Stimulated activated naive CD8-positive, alpha-beta T cell treated with anti-CD3 and anti-CD28 coated beads, Interleukin-15, Interleukin-2, amounts not matched to agents 100 ng/mL and 50 ng/mL, for 24 hours (primary cell): ENCODE results near the gene GPI.
A peak's percentile ranks its signal among the peaks of the same experiment; 100 is the strongest.
"Not testable (repeated sequence)": the region's sequence is repeated elsewhere in the genome, so short reads cannot be mapped to it uniquely, and the experiment has no call there.

ENCODE experiments used
- H3K27ac Mint-ChIP-seq: one replicate; pipeline ENCODE4 v1.8.0; 2021; ENCODE audit warnings: mild to moderate bottlenecking, mixed read lengths
- H3K27me3 Mint-ChIP-seq: one replicate; pipeline ENCODE4 v1.8.0; 2021; ENCODE audit warnings: mixed read lengths
- H3K36me3 Mint-ChIP-seq: one replicate; pipeline ENCODE4 v1.8.0; 2021; ENCODE audit warnings: low read depth, mixed read lengths
- H3K4me1 Mint-ChIP-seq: one replicate; pipeline ENCODE4 v1.8.0; 2021; ENCODE audit warnings: low read depth, mixed read lengths
- H3K4me3 Mint-ChIP-seq: one replicate; pipeline ENCODE4 v1.8.0; 2021; ENCODE audit warnings: mild to moderate bottlenecking, mixed read lengths
- H3K9me3 Mint-ChIP-seq: one replicate; pipeline ENCODE4 v1.8.0; 2021; ENCODE audit warnings: mixed read lengths

Gene GPI

DNA sequence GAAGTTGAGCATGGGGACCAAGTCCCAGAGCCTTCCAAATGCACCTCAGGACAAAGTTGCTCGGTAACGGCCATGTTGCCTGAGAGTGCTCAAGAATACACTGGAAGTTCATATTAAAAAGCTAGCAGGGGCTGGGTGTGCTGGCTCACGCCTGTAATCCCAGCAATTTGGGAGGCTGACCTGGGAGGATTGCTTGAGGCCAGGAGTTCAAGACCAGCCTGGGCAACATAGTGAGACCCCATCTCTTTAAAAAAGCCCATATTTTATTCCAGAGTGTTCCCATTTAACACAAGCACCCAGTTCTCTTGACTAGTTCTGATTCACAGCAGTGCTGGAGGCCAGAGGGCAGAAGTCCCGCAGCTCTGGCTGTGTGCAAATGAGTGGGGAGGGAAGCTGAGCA is 8.1 kb upstream of the GPI start:
- no peaks in the 10 kb centered on the region for H3K27me3 Mint-ChIP-seq
- peaks cover 24% of the 10 kb centered on the region for H3K4me1 Mint-ChIP-seq
- no peak overlapping the region for H3K4me3 Mint-ChIP-seq
- no peaks in the 10 kb centered on the region for H3K9me3 Mint-ChIP-seq
- no peak overlapping the region for H3K27ac Mint-ChIP-seq
- H3K36me3 Mint-ChIP-seq = peaks cover 6% of the 10 kb centered on the region

DNA sequence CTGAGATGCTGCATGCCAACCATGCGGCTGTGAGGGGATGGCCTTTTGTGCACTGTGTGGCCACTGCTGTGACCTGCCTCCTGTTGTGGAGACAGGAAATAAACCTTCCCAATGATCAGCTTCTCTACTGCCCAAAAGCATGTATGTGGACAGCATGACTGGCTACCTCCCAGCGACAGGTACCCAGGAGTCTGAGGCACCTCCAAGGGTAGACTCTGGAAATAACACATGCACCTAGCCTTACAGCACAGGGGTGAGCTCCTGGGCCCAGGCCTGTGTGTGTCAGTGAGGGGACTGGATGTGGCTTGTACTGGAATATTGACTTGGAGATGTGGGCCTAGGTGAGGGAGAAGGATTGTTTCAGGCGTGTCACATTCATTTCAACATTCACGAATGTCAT is 7.6 kb upstream of the GPI start:
- H3K27me3 Mint-ChIP-seq = no peaks in the 10 kb centered on the region
- peak overlapping the region; percentile 48 for H3K4me3 Mint-ChIP-seq
- peak overlapping the region; percentile 75 for H3K27ac Mint-ChIP-seq
- peaks cover 24% of the 10 kb centered on the region for H3K4me1 Mint-ChIP-seq
- H3K9me3 Mint-ChIP-seq = no peaks in the 10 kb centered on the region
- peaks cover 6% of the 10 kb centered on the region for H3K36me3 Mint-ChIP-seq

GRCh38 chr19:34359140-34359953 is 5.6 kb upstream of the GPI start:
- Mint-ChIP-seq H3K4me1 (peaks cover 36% of the 10 kb centered on the region), H3K9me3 (no peaks in the 10 kb centered on the region), H3K27me3 (no peaks in the 10 kb centered on the region), H3K4me3 (peak overlapping the region; percentile 83), H3K36me3 (peaks cover 6% of the 10 kb centered on the region), H3K27ac (peak overlapping the region; percentile 95)

GRCh38 chr19:34359954-34360315 is 5.1 kb upstream of the GPI start:
- Mint-ChIP-seq H3K4me1 (peaks cover 40% of the 10 kb centered on the region), H3K27ac (peak overlapping the region; percentile 95), H3K36me3 (peaks cover 3% of the 10 kb centered on the region), H3K9me3 (no peaks in the 10 kb centered on the region), H3K4me3 (peak overlapping the region; percentile 83), H3K27me3 (no peaks in the 10 kb centered on the region)

DNA sequence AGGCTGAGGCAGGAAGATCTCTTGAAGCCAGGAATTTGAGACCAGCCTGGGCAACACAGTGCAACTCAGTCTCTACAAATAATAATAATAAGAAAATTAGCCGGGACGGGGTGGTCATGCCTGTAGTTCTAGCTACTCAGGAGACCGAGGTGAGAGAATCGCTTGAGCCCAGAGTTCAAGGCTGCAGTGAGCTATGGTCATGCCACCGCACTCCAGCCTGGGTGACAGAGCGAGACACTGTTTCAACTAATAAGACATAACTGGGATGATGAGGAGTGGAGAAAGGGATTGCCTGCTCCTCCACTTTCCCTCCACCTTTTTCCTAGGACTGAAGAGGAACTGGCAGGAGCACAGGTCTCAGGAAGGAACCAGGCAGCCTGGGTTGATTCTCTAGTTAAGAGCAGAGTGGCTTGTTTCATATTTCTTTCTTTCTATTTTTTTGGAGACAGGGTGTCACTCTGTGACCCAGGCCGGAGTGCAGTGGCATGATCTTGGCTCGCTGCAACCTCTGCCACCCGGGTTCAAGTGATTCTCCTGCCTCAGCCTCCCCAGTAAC is 4.6 kb upstream of the GPI start:
- Mint-ChIP-seq H3K4me1 (peaks cover 40% of the 10 kb centered on the region), H3K27ac (peak overlapping the region; percentile 95), H3K9me3 (no peaks in the 10 kb centered on the region), H3K4me3 (no peak overlapping the region), H3K36me3 (peaks cover under 1% of the 10 kb centered on the region), H3K27me3 (no peaks in the 10 kb centered on the region)

GRCh38 chr19:34362679-34363069 is 2.3 kb upstream of the GPI start:
- Mint-ChIP-seq H3K4me1 (peaks cover 60% of the 10 kb centered on the region), H3K36me3 (peaks cover 22% of the 10 kb centered on the region), H3K4me3 (no peak overlapping the region), H3K9me3 (no peaks in the 10 kb centered on the region), H3K27me3 (no peaks in the 10 kb centered on the region), H3K27ac (no peak overlapping the region)

DNA sequence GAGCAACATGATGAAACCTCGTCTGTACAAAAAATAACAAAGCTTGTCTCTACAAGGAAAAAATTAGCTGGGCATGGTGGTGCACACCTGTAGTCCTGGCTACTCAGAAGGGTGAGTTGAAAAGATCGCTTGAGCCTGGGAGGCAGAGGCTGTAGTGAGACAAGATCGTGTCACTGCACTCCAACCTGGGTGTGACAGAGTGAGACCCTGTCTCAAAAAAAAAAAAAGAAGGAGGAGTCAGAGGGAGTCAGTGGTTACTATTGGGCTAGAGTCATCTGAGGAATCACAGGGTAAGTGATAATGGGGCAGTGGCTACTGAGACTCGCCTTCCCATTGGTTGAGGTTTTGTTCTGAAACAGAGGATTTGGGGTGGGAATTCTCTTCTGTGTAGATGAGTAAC is 1.9 kb upstream of the GPI start:
- H3K4me3 Mint-ChIP-seq = peak overlapping the region; percentile 1
- no peak overlapping the region for H3K27ac Mint-ChIP-seq
- peaks cover 62% of the 10 kb centered on the region for H3K4me1 Mint-ChIP-seq
- no peaks in the 10 kb centered on the region for H3K9me3 Mint-ChIP-seq
- peaks cover 26% of the 10 kb centered on the region for H3K36me3 Mint-ChIP-seq
- H3K27me3 Mint-ChIP-seq = no peaks in the 10 kb centered on the region

GRCh38 chr19:34363930-34364329 is 1.1 kb upstream of the GPI start:
- Mint-ChIP-seq H3K4me1 (peaks cover 59% of the 10 kb centered on the region), H3K4me3 (peak overlapping the region; percentile 98), H3K27ac (no peak overlapping the region), H3K9me3 (no peaks in the 10 kb centered on the region), H3K36me3 (peaks cover 33% of the 10 kb centered on the region), H3K27me3 (no peaks in the 10 kb centered on the region)

DNA sequence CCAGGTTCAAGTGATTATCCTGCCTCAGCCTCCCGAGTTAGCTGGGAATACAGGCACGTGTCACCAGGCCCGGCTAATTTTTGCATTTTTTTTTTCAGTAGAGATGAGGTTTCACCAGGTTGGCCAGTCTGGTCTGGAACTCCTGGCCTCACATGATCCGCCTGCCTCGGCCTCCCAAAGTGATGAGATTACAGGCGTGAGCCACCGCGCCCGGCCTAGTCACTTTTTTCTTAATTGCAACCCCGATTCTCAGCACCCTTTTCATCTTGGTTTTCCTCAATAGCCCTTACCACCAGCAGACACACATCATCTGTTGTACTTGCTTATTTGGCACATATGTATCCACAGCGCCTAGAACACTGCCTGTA is 550 bp upstream of the GPI start:
- Mint-ChIP-seq H3K27ac (peak overlapping the region; percentile 85), H3K4me1 (peaks cover 58% of the 10 kb centered on the region), H3K9me3 (no peaks in the 10 kb centered on the region), H3K4me3 (peak overlapping the region; percentile 98), H3K27me3 (no peaks in the 10 kb centered on the region), H3K36me3 (peaks cover 38% of the 10 kb centered on the region)

DNA sequence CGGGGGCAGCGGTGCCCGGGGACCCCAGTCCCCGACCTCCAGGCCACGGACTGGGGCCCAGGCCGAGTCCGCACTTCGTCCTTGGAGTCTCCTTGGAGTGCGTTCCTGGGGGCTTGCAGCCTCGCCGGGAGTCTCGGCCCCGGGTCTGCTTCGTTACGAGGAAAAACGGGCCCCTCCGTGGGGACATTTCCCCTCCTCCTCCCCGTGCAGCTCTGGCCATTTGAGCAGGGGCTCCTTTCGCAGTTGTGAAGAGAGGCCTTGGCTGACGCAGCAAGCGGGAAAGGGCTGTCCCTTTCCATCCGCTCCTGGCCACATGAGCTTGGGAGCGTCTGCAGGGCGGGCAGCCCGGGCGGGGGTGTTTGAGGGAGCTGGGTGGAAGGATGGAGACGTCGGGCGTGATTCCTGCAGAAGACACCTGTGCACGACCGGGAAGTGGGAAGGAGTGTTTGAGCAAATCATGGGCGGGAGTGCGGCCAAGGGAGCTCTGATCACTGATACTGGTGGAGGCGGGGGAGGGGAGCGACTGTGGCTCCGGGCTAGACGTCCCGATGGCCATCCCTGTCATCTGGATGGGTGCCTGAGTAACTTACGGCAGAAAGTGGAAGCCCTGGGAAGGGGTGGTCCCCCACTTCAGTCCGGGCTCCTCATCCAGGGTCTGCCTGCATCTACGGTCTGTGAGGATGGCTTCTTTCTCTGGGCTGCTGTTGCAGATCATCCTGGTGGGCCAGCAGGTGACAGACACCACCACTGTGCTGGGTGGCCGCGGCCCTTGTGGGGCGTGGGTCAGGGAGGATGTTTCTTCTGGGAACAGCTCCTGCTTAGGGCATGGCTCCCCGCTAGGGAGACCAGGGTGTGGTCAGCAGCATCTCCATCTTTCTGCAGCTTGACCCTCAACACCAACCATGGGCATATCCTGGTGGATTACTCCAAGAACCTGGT is 736 bp downstream of the GPI start:
- Mint-ChIP-seq H3K4me1 (peaks cover 59% of the 10 kb centered on the region), H3K27ac (peak overlapping the region; percentile 92), H3K9me3 (no peaks in the 10 kb centered on the region), H3K36me3 (peaks cover 51% of the 10 kb centered on the region), H3K4me3 (peak overlapping the region; percentile 98), H3K27me3 (no peaks in the 10 kb centered on the region)

GRCh38 chr19:34366738-34367623 is 2.0 kb downstream of the GPI start:
- Mint-ChIP-seq H3K27ac (peak overlapping the region; percentile 92), H3K36me3 (peaks cover 61% of the 10 kb centered on the region), H3K4me1 (peaks cover 66% of the 10 kb centered on the region), H3K27me3 (no peaks in the 10 kb centered on the region), H3K9me3 (no peaks in the 10 kb centered on the region), H3K4me3 (peak overlapping the region; percentile 98)

DNA sequence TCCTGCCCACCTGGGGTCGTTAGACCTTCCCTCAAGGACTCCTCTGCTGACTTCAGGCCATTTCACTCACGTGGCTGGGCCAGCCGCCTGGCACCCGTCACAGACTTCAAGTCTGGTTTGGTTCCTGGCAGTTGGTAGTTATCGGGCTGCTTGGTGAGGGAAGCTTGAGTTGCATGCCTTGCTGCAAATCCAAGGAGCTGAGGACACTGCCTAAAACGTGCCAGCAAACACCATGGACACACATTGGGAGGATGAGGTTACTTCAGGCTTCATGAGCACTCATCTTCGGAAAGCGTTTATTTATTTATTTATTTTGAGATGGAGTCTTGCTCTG is 2.6 kb downstream of the GPI start:
- H3K4me3 Mint-ChIP-seq = peak overlapping the region; percentile 98
- peaks cover 66% of the 10 kb centered on the region for H3K36me3 Mint-ChIP-seq
- H3K27me3 Mint-ChIP-seq = no peaks in the 10 kb centered on the region
- H3K27ac Mint-ChIP-seq = no peak overlapping the region
- H3K9me3 Mint-ChIP-seq = no peaks in the 10 kb centered on the region
- H3K4me1 Mint-ChIP-seq = peaks cover 66% of the 10 kb centered on the region

GRCh38 chr19:34368338-34368737 is 3.3 kb downstream of the GPI start:
- H3K36me3 Mint-ChIP-seq = peaks cover 66% of the 10 kb centered on the region
- peaks cover 61% of the 10 kb centered on the region for H3K4me1 Mint-ChIP-seq
- no peak overlapping the region for H3K27ac Mint-ChIP-seq
- no peaks in the 10 kb centered on the region for H3K9me3 Mint-ChIP-seq
- no peaks in the 10 kb centered on the region for H3K27me3 Mint-ChIP-seq
- H3K4me3 Mint-ChIP-seq = peak overlapping the region; percentile 56

DNA sequence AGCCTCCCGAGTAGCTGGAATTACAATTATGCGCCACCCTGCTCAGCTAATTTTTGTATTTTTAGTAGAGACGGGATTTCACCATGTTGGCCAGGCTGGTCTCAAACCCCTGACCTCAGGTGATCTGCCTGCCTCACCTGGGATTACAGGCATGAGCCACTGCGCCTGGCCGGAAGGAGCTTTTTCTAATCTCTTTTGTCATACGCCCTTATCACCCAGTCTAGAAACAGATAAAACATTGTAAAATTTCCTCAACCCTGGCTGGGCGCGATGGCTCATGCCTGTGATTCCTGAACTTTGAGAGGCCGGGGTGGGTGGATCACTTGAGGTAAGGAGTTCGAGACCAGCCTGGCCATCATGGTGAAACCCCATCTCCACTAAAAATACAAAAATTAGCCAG is 4.2 kb downstream of the GPI start:
- not testable (repeated sequence) for H3K9me3 Mint-ChIP-seq, H3K4me3 Mint-ChIP-seq, H3K27ac Mint-ChIP-seq, H3K27me3 Mint-ChIP-seq
- Mint-ChIP-seq H3K4me1 (peaks cover 58% of the 10 kb centered on the region), H3K36me3 (peaks cover 73% of the 10 kb centered on the region)
